Thyroid gland (tissue), 4 donors: ENCODE data around the gene PIGR.

Source experiments
- POLR2A ChIP-seq, 2 donors: fragments of 450-650 bp; IDR thresholded peaks; one replicate each; pipeline ENCODE4 v1.6.1; 2017; ENCODE audit warnings: antibody characterized with exemption in 2 of 2, mild to moderate bottlenecking in 2 of 2, moderate library complexity in 1 of 2
- TF ChIP-seq, protein P1 (sequence below), 6 experiments: fragments of 200-600 bp in 3 of 6; fragments of 450-650 bp in 3 of 6; sonication (generic) in 3 of 6; IDR thresholded peaks; one replicate each; pipeline ENCODE4 v1.5.1; 2016 to 2019; ENCODE audit warnings: antibody characterized with exemption in 6 of 6, mild to moderate bottlenecking in 2 of 6, inconsistent platforms in 1 of 6, moderate library complexity in 1 of 6

DNA sequence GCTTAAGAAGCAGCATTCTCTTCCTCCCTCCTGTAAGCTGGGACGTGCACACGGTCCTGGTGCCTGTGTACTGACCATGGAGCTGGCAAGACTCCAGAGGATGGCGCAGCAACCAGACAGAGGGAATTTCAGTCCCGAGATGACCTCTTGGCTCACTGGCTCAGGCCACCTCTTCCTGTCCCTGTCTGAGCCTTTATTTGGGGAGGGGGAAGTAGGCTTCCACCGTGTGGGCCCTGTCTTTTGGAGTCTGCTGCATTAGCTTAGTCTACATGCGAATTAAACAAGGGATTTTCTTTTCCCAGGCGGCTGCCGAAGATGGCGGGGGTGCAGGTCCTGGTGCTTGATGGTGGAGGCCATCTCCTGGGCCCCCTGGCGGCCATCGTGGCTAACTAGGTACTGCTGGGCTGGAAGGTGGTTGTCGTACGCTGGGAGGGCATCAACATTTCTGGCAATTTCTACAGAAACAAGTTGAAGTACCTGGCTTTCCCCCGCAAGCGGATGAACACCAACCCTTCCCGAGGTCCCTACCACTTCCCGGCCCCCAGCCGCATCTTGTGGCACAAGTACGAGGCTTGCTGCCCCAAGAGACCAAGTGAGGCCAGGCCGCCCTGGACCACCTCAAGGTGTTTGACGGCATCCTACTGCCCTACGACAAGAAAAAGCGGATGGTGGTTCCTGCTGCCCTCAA, 38.8 kb downstream of the PIGR start:
- TF ChIP-seq, protein P1, sequence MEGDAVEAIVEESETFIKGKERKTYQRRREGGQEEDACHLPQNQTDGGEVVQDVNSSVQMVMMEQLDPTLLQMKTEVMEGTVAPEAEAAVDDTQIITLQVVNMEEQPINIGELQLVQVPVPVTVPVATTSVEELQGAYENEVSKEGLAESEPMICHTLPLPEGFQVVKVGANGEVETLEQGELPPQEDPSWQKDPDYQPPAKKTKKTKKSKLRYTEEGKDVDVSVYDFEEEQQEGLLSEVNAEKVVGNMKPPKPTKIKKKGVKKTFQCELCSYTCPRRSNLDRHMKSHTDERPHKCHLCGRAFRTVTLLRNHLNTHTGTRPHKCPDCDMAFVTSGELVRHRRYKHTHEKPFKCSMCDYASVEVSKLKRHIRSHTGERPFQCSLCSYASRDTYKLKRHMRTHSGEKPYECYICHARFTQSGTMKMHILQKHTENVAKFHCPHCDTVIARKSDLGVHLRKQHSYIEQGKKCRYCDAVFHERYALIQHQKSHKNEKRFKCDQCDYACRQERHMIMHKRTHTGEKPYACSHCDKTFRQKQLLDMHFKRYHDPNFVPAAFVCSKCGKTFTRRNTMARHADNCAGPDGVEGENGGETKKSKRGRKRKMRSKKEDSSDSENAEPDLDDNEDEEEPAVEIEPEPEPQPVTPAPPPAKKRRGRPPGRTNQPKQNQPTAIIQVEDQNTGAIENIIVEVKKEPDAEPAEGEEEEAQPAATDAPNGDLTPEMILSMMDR (IDR thresholded peaks at IDR 0.05), result no peak
- TF ChIP-seq POLR2A (IDR thresholded peaks at IDR 0.05), result no peak
